WTC11 (cell line): ENCODE measurements around the gene CENPS. TPM values are rescaled to one million over a fixed set of nuclear protein-coding genes. Genes with fewer than 3 reads are reported as not detected.

ENCODE experiments used
- ATAC-seq: fragments of 200-7000 bp; cut with Tn5 transposase; 2 replicates; pipeline ENCODE4 v1.10.0; 2021; ENCODE audit warnings: mild to moderate bottlenecking, moderate library complexity
- CTCF ChIA-PET: fragments of 300-600 bp; sonication (Branson Sonifier 250); formaldehyde crosslinking; loops from one replicate; lab custom pipeline; 2021; ENCODE audit warnings: antibody characterized with exemption; lab: Charles Lee
- POLR2A ChIA-PET: fragments of 350-600 bp; sonication (Branson Sonifier 250); formaldehyde crosslinking; loops from one replicate; lab custom pipeline; 2021; ENCODE audit warnings: antibody characterized with exemption; lab: Charles Lee
- DNase-seq: peaks from one replicate; pipeline ENCODE4 v3.0.0; 2021; ENCODE audit warnings: low spot score
- H3K27ac Mint-ChIP-seq: 2 replicates; pipeline ENCODE4 v1.8.0; 2021; ENCODE audit warnings: mixed read lengths
- H3K27me3 Mint-ChIP-seq: 2 replicates; pipeline ENCODE4 v1.8.0; 2021; ENCODE audit warnings: low read depth, mild to moderate bottlenecking, moderate library complexity, mixed read lengths
- H3K36me3 Mint-ChIP-seq: 2 replicates; pipeline ENCODE4 v1.8.0; 2021; ENCODE audit warnings: mixed read lengths
- H3K4me1 Mint-ChIP-seq: 2 replicates; pipeline ENCODE4 v1.8.0; 2022; ENCODE audit warnings: mixed read lengths
- H3K4me3 Mint-ChIP-seq: 2 replicates; pipeline ENCODE4 v1.8.0; 2021; ENCODE audit warnings: mild to moderate bottlenecking, moderate library complexity, mixed read lengths
- H3K9me3 Mint-ChIP-seq: 2 replicates; pipeline ENCODE4 v1.8.0; 2021; ENCODE audit warnings: mixed read lengths
- AR ChIP-seq: fragments of 250-450 bp; sonication (Bioruptor Pico); IDR thresholded peaks from 2 replicates; pipeline ENCODE4 v1.9.0; 2021; ENCODE audit warnings: mild to moderate bottlenecking
- ATF1 ChIP-seq: sonication (generic); formaldehyde crosslinking; IDR thresholded peaks from 2 replicates; pipeline ENCODE4 v1.8.1; 2023; ENCODE audit warnings: mild to moderate bottlenecking, moderate library complexity, missing genetic modification reagents
- EMX1 ChIP-seq: fragments of 250-450 bp; sonication (Bioruptor Pico); IDR thresholded peaks from 2 replicates; pipeline ENCODE4 v1.8.0; 2021; ENCODE audit warnings: mild to moderate bottlenecking
- GABPB1 ChIP-seq: sonication (generic); formaldehyde crosslinking; IDR thresholded peaks from 2 replicates; pipeline ENCODE4 v1.8.1; 2023; ENCODE audit warnings: mild to moderate bottlenecking, missing genetic modification reagents
- HMGA2 ChIP-seq: fragments of 250-450 bp; sonication (Bioruptor Pico); IDR thresholded peaks from 2 replicates; pipeline ENCODE4 v1.4.0; 2021; ENCODE audit warnings: mild to moderate bottlenecking, moderate library complexity
- HMGXB4 ChIP-seq: sonication (generic); formaldehyde crosslinking; IDR thresholded peaks from 2 replicates; pipeline ENCODE4 v1.8.1; 2023; ENCODE audit warnings: mild to moderate bottlenecking, moderate library complexity, missing genetic modification reagents
- IRF1 ChIP-seq: sonication (generic); formaldehyde crosslinking; IDR thresholded peaks from 2 replicates; pipeline ENCODE4 v1.8.0; 2023; ENCODE audit warnings: missing genetic modification reagents
- NFATC4 ChIP-seq: fragments of 250-450 bp; sonication (Bioruptor Pico); IDR thresholded peaks from 2 replicates; pipeline ENCODE4 v1.9.0; 2021; ENCODE audit warnings: mild to moderate bottlenecking
- NFYB ChIP-seq: sonication (generic); formaldehyde crosslinking; conservative IDR thresholded peaks from 2 replicates; pipeline ENCODE4 v1.8.0; 2022; ENCODE audit warnings: low read depth, missing genetic modification reagents
- NR1H2 ChIP-seq: sonication (generic); formaldehyde crosslinking; IDR thresholded peaks from 2 replicates; pipeline ENCODE4 v1.9.0; 2021; ENCODE audit warnings: mild to moderate bottlenecking, moderate library complexity, missing genetic modification reagents
- NR2C2 ChIP-seq: sonication (generic); formaldehyde crosslinking; IDR thresholded peaks from 2 replicates; pipeline ENCODE4 v1.8.0; 2022; ENCODE audit warnings: mild to moderate bottlenecking, missing genetic modification reagents
- OVOL2 ChIP-seq: fragments of 250-450 bp; sonication (Bioruptor Pico); IDR thresholded peaks from 2 replicates; pipeline ENCODE4 v1.9.0; 2021; ENCODE audit warnings: mild to moderate bottlenecking, borderline replicate concordance
- RELA ChIP-seq: sonication (generic); formaldehyde crosslinking; IDR thresholded peaks from 2 replicates; pipeline ENCODE4 v1.8.1; 2022; ENCODE audit warnings: missing genetic modification reagents, mild to moderate bottlenecking, borderline replicate concordance
- SMAD3 ChIP-seq: sonication (generic); formaldehyde crosslinking; IDR thresholded peaks from 2 replicates; pipeline ENCODE4 v1.8.0; 2022; ENCODE audit warnings: missing genetic modification reagents, mild to moderate bottlenecking, borderline replicate concordance
- SMAD4 ChIP-seq: sonication (generic); formaldehyde crosslinking; IDR thresholded peaks from 2 replicates; pipeline ENCODE4 v1.8.0; 2022; ENCODE audit warnings: mild to moderate bottlenecking, missing genetic modification reagents
- SP1 ChIP-seq: sonication (generic); formaldehyde crosslinking; conservative IDR thresholded peaks from 2 replicates; pipeline ENCODE4 v1.8.1; 2022; ENCODE audit warnings: missing genetic modification reagents
- TEAD4 ChIP-seq: sonication (generic); formaldehyde crosslinking; IDR thresholded peaks from 2 replicates; pipeline ENCODE4 v1.8.0; 2022; ENCODE audit warnings: mild to moderate bottlenecking, missing genetic modification reagents
- TP53 ChIP-seq: sonication (generic); formaldehyde crosslinking; IDR thresholded peaks from 2 replicates; pipeline ENCODE4 v1.8.1; 2023; ENCODE audit warnings: mild to moderate bottlenecking, missing genetic modification reagents
- ZBTB21 ChIP-seq: sonication (generic); formaldehyde crosslinking; IDR thresholded peaks from 2 replicates; pipeline ENCODE4 v1.8.1; 2023; ENCODE audit warnings: mild to moderate bottlenecking, missing genetic modification reagents, borderline replicate concordance
- ZMAT4 ChIP-seq: fragments of 250-450 bp; sonication (Bioruptor Pico); IDR thresholded peaks from 2 replicates; pipeline ENCODE4 v1.9.0; 2021; ENCODE audit warnings: mild to moderate bottlenecking
- ZNF138 ChIP-seq: sonication (generic); formaldehyde crosslinking; conservative IDR thresholded peaks from 2 replicates; pipeline ENCODE4 v1.8.1; 2022; ENCODE audit warnings: mild to moderate bottlenecking, moderate library complexity, missing genetic modification reagents
- ZNF232 ChIP-seq: sonication (generic); formaldehyde crosslinking; IDR thresholded peaks from 2 replicates; pipeline ENCODE4 v1.8.0; 2022; ENCODE audit warnings: mild to moderate bottlenecking, missing genetic modification reagents
- ZNF281 ChIP-seq: sonication (generic); formaldehyde crosslinking; IDR thresholded peaks from 2 replicates; pipeline ENCODE4 v1.8.0; 2023; ENCODE audit warnings: mild to moderate bottlenecking, missing genetic modification reagents
- ZNF317 ChIP-seq: sonication (generic); formaldehyde crosslinking; IDR thresholded peaks from 2 replicates; pipeline ENCODE4 v1.8.1; 2023; ENCODE audit warnings: low read depth, mild to moderate bottlenecking, moderate library complexity, missing genetic modification reagents, borderline replicate concordance
- ZNF423 ChIP-seq: fragments of 250-450 bp; sonication (Bioruptor Pico); IDR thresholded peaks from 2 replicates; pipeline ENCODE4 v2.1.2; 2022; ENCODE audit warnings: mild to moderate bottlenecking, moderate library complexity
- total RNA-seq: library from RNA; stranded (reverse); gene quantifications from 3 replicates; pipeline ENCODE4 v1.2.3, GENCODE V29; 2021

Gene CENPS
- total RNA-seq, 1 experiment from 2014 or later: 13.8 TPM

- no peak for TF ChIP-seq ZNF281
- TF ChIP-seq SP1 (CRISPR knock-in tag): no peak
Measured at GRCh38 chr1:10484521-10484920, 54.3 kb downstream of the CENPS start (continued).

- no peak overlapping the region for H3K4me3 Mint-ChIP-seq
- peaks cover 6% of the 10 kb centered on the region; the same call in 1 of the 2 replicates for H3K4me1 Mint-ChIP-seq
- TF ChIP-seq NR1H2 (CRISPR knock-in tag) (no peak), SMAD3 (CRISPR knock-in tag) (no peak), ATF1 (CRISPR knock-in tag) (no peak), ZNF232 (CRISPR knock-in tag) (no peak), SMAD4 (CRISPR knock-in tag) (no peak), OVOL2 (CRISPR knock-in tag) (no peak), RELA (CRISPR knock-in tag) (no peak), NFATC4 (no peak), HMGA2 (CRISPR knock-in tag) (no peak), AR (CRISPR knock-in tag) (no peak), GABPB1 (no peak)
- TF ChIP-seq, all 79 proteins: peak for 0
- no peak for ATAC-seq
- DNase-seq: no peak
- H3K9me3 Mint-ChIP-seq: no peaks in the 10 kb centered on the region
- H3K27ac Mint-ChIP-seq: peak overlapping the region; percentile 48
- H3K27me3 Mint-ChIP-seq: no peaks in the 10 kb centered on the region
- CTCF ChIA-PET: interaction anchor here (0.9 to 1.7 kb wide), 3 partner anchors 33 to 244 kb away, joined by 5 to 6 read pairs (median 5); no protein-coding TSS in a partner anchor
- POLR2A ChIA-PET: no interaction called here
- H3K36me3 Mint-ChIP-seq: peaks cover 8% of the 10 kb centered on the region
Measured at GRCh38 chr1:10489291-10490055, 59.2 kb downstream of the CENPS start.

GRCh38 chr1:10490286-10490970 lies 60.2 kb downstream of the CENPS start:
- ATAC-seq (no peak), DNase-seq (no peak)
- ChIA-PET CTCF (interaction anchor here (0.9 to 2.0 kb wide), 4 partner anchors 17 to 243 kb away, joined by 5 to 6 read pairs (median 6); no protein-coding TSS in a partner anchor), POLR2A (no interaction called here)
- Mint-ChIP-seq H3K4me1 (peaks cover 14% of the 10 kb centered on the region), H3K36me3 (peaks cover 5% of the 10 kb centered on the region; the same call in 1 of the 2 replicates), H3K9me3 (no peaks in the 10 kb centered on the region), H3K27ac (peak overlapping the region; percentile 48), H3K27me3 (no peaks in the 10 kb centered on the region), H3K4me3 (no peak overlapping the region)
- TF ChIP-seq HMGA2 (CRISPR knock-in tag) (no peak), ZNF138 (no peak), TEAD4 (no peak), ZNF317 (CRISPR knock-in tag) (no peak), TP53 (no peak), EMX1 (CRISPR knock-in tag) (no peak), ZMAT4 (CRISPR knock-in tag) (no peak), NFYB (no peak), HMGXB4 (CRISPR knock-in tag) (no peak), SMAD3 (CRISPR knock-in tag) (no peak), ZBTB21 (no peak), NR2C2 (CRISPR knock-in tag) (no peak), IRF1 (CRISPR knock-in tag) (no peak), ZNF423 (CRISPR knock-in tag) (no peak)
